Activated naive CD8-positive, alpha-beta T cell treated with anti-CD3 and anti-CD28 coated beads for 36 hours (primary cell): ENCODE results near the gene ZIC2. TPM values are rescaled to one million over a fixed set of nuclear protein-coding genes. Genes with fewer than 3 reads are reported as not detected.

Experiments used
- DNase-seq: peaks from one replicate; pipeline ENCODE4 v3.0.0; 2021
- H3K27ac Mint-ChIP-seq: one replicate; pipeline ENCODE4 v1.8.0; 2022; ENCODE audit warnings: mild to moderate bottlenecking, moderate library complexity, mixed read lengths
- H3K27me3 Mint-ChIP-seq: one replicate; pipeline ENCODE4 v1.8.0; 2022; ENCODE audit warnings: mild to moderate bottlenecking, mixed read lengths
- H3K36me3 Mint-ChIP-seq: one replicate; pipeline ENCODE4 v1.8.0; 2021; ENCODE audit warnings: mild to moderate bottlenecking, mixed read lengths
- H3K4me1 Mint-ChIP-seq: one replicate; pipeline ENCODE4 v1.8.0; 2021; ENCODE audit warnings: mixed read lengths
- H3K4me3 Mint-ChIP-seq: one replicate; pipeline ENCODE4 v1.8.0; 2022; ENCODE audit warnings: mild to moderate bottlenecking, moderate library complexity, mixed read lengths
- H3K9me3 Mint-ChIP-seq: one replicate; pipeline ENCODE4 v1.8.0; 2022; ENCODE audit warnings: mixed read lengths
- total RNA-seq, 2 experiments: library from RNA; stranded (reverse); gene quantifications; one replicate each; pipeline ENCODE4 v1.2.3, GENCODE V29; 2021

Gene ZIC2
- total RNA-seq, 2 experiments from 2014 or later = not detected

DNA sequence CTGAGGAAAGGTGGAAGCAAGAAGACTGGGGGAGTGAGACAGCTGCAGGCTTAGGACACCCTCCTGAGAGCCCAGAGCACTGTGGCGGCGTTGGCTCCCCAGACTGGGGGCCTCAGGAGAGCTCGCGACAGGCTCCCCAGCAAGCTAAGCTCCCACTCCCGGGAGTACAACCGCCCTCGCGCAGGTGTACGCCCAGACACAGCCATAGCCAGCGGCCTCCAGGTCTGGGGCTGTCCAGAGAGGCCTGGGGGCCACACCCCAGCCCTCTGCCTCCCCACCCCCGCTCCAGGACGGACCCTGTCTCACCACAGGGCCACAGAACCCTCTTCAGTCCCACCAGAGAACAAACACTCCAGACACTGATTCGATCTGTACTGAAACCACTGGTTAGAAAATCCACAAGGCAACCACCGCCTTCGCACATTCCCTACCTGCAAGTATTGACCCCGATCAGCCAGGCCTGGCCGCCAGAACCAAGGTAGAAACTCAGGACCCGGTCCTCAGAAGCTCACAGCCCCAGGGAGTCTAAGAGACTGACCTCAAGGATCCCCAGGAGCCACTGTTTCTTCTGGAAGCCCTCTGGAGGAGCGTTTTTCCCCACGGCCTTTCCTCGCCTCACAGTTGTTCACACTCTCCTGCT is 26.4 kb upstream of the ZIC2 start:
- Mint-ChIP-seq H3K4me3 (no peak overlapping the region), H3K36me3 (no peaks in the 10 kb centered on the region), H3K27me3 (peaks cover 90% of the 10 kb centered on the region), H3K4me1 (peaks cover 19% of the 10 kb centered on the region), H3K27ac (no peak overlapping the region), H3K9me3 (no peaks in the 10 kb centered on the region)
- DNase-seq = no peak

DNA sequence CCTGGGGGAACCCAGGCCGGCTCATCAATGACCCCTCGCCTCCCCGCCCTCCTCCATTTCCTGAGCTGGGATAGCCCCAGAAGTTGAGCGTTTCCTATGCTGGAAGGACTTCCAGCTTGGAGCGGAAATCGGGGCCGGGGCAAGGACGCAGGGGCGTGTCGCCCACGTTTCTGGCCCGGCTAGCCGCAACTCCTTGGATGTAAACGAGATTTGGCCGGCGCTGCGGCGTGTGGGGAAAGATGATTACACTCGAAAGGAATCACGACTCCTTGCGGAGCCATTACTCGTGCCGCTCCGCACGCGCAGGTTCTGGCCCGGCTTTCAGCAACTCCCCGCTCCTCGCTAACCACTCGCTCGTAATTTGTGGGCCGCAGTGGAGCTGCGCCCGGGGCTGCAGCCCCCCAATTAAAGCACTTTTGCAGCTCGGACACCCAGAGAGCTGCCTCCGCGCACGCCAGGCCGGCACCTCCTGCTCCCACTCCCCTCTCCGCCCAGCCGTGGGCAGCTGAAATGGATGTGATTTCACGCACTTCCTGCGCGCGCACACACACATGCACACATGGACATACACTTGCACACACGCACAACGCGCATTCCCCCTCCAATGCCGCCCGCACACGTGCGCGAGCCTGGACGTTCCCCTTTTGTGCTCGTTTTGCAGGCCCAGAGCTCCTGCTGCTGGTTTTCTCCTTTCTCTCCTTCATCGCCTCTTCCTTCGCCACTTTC is 25.7 kb upstream of the ZIC2 start:
- H3K36me3 Mint-ChIP-seq = no peaks in the 10 kb centered on the region
- DNase-seq = no peak
- peaks cover 21% of the 10 kb centered on the region for H3K4me1 Mint-ChIP-seq
- peaks cover 90% of the 10 kb centered on the region for H3K27me3 Mint-ChIP-seq
- no peak overlapping the region for H3K27ac Mint-ChIP-seq
- no peaks in the 10 kb centered on the region for H3K9me3 Mint-ChIP-seq
- H3K4me3 Mint-ChIP-seq = peak overlapping the region; percentile 22

DNA sequence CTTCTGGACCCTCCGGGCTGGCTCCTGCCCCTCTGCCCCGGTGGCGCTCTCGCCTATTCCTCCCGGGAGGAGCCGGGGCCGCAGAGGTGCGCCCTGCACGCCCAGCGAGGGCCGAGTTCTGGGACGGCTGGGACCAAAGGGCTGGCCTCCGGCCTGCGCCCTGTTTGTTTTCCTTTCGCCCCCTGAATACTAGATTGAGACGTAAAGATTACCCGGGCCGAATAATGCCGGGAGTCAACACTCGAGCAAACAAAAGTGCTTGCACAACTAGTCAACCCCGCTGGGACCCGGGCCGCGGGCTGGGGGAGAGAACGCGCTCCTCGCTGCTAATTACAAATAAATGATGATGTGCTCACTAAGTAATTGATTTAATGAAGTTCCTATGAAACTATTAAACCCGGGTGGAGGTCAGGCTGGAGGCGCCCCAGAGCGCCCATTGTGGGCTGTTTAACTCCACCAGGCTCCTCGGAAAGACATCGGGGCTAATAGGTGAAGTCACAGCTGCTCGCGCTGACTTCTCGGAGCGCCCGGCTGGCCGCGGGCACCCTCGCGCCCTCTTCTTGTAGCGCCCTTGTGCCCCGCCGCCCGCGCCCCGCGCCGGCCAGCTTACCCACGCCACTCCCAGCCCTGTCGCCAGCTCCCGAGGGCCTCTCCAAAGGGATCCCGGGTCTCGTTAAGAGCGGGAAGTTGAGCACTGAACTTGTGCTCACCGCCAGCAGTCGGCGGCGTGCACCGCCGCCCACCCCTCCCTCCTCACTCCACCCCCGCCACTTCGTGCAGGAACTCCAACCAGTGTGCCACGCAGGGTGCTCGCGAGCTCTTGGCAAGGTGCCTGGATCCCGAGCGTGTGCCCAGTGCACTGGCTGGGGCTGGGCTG is 24.9 kb upstream of the ZIC2 start:
- no peaks in the 10 kb centered on the region for H3K9me3 Mint-ChIP-seq
- no peak overlapping the region for H3K27ac Mint-ChIP-seq
- H3K4me3 Mint-ChIP-seq = peak overlapping the region; percentile 51
- peaks cover 22% of the 10 kb centered on the region for H3K4me1 Mint-ChIP-seq
- no peak for DNase-seq
- H3K27me3 Mint-ChIP-seq = peaks cover 93% of the 10 kb centered on the region
- no peaks in the 10 kb centered on the region for H3K36me3 Mint-ChIP-seq

DNA sequence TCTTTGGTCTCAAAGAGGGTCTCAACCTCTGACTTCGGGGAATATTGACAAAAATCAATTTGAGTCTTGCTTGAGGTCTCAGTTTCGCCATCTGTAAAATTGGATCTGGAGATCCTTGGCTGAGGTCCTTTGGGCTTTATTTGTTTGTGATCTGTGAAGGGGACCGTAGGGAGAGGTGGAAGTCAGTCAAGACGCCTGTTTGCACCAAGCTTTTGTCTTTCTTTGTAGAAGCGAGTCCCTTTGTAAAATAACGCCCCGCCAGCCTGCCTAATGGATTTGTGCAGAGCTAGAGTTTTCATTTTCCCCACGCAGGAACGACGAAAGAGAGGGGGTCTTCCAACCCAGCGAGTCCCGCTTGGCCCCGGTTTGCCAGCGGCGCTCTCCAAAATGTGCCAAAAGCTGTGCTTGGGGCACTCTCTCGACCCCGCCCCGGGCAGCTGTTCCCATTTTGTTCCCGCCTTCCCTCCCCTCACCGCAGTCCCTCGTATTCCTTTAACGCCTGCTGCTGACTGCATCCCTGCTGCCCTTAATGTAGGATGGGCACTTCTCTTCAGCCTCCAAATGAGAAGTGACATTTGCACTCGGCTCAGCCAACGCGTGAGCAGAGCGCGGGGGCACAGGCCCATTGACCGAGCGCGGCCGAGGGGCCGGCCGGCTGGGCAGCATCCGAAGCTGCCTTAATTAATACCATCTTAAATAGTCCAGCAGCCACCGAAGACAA is 23.0 kb upstream of the ZIC2 start:
- H3K9me3 Mint-ChIP-seq = no peaks in the 10 kb centered on the region
- H3K27me3 Mint-ChIP-seq = peaks cover 88% of the 10 kb centered on the region
- H3K4me1 Mint-ChIP-seq = peaks cover 22% of the 10 kb centered on the region
- H3K36me3 Mint-ChIP-seq = no peaks in the 10 kb centered on the region
- DNase-seq = no peak
- H3K4me3 Mint-ChIP-seq = no peak overlapping the region
- no peak overlapping the region for H3K27ac Mint-ChIP-seq

DNA sequence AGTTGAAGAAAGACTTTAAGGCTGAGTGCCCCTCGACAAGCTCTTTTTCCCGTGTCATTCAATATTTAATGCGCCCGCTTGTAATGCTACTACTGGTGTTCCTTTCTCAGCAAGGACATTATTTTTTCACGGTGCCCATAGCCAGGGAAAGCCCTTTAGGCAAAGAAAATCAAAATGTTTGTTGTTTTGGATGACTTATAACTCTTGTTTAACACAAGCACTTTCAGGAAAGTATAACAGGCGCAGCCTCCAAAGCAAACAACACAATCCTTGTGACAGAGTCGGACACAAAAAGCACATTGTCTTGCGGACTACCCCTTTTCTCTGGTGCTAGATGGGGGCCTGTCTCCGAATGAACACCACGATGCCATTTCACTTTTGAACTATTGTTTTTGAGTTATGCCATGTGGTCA is 22.5 kb upstream of the ZIC2 start:
- H3K36me3 Mint-ChIP-seq = no peaks in the 10 kb centered on the region
- no peak for DNase-seq
- peaks cover 88% of the 10 kb centered on the region for H3K27me3 Mint-ChIP-seq
- no peak overlapping the region for H3K27ac Mint-ChIP-seq
- H3K4me3 Mint-ChIP-seq = no peak overlapping the region
- peaks cover 22% of the 10 kb centered on the region for H3K4me1 Mint-ChIP-seq
- H3K9me3 Mint-ChIP-seq = no peaks in the 10 kb centered on the region

DNA sequence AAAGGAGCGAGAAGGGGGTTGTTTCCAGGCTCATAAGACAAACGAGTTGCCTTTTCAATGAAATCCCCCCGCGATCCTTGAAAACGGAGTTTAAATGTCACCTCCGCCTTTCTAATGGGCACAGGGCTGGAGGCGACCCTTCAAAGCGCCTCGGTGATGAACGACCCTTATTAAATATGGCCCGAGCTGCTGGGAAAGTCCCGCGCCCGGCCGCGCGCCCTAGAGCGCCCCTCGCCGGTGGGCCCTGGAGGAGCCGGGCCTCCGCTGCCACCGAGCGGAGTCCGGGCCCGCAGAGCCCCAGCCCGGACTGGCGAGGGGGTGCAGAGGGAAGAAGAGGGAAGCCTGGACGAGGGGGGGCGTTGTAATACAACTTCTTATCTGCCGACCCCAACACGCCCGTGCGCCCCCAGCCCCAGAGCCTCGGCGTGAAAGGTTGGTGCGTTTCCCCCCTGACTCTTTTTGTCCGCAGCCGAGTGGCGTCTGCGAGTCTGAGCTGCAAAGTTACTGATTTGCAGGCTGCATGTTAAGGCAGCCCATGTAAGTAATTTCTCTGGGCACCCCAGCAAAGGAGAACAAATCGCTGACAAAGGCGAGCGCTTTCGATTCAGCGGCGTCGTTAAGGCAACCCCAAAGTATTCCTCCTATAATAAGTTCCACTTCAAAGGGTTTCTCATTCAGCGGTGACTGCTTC is 21.9 kb upstream of the ZIC2 start:
- DNase-seq = no peak
- no peaks in the 10 kb centered on the region for H3K9me3 Mint-ChIP-seq
- peaks cover 22% of the 10 kb centered on the region for H3K4me1 Mint-ChIP-seq
- no peaks in the 10 kb centered on the region for H3K36me3 Mint-ChIP-seq
- H3K4me3 Mint-ChIP-seq = peak overlapping the region; percentile 40
- peaks cover 90% of the 10 kb centered on the region for H3K27me3 Mint-ChIP-seq
- no peak overlapping the region for H3K27ac Mint-ChIP-seq

DNA sequence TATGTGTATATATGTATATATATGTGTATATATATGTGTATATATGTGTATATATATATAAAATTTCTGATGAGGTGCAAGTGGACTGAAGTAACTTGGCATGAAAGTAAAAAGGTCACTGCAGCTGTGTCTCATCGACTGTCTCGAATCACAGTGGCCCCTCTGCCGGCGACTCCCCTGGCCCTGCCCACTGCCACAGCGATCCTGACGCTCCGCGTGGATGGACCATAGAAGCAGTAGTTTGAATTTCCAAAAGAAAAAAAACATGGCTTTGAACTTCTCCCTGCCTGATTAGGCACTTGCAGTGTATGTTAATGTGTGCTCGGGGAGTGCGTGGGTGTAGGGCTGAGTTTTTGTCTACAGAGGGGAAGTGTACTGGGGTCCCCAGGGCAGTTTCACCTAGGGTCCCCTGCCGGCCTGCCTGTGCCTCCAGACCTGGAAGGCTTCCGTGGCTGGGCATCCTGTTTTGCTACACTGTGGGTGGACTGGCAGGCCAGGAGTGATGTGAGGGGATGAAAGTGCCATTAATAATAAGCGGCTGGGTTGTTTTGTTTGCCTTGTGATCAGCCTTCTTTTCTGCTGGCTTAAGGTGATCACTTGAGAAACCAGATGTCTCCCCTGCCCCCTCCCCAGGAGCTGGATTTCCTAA is 20.8 kb upstream of the ZIC2 start:
- no peaks in the 10 kb centered on the region for H3K36me3 Mint-ChIP-seq
- no peak for DNase-seq
- peaks cover 22% of the 10 kb centered on the region for H3K4me1 Mint-ChIP-seq
- H3K27ac Mint-ChIP-seq = no peak overlapping the region
- H3K27me3 Mint-ChIP-seq = peaks cover 86% of the 10 kb centered on the region
- H3K9me3 Mint-ChIP-seq = no peaks in the 10 kb centered on the region
- no peak overlapping the region for H3K4me3 Mint-ChIP-seq

DNA sequence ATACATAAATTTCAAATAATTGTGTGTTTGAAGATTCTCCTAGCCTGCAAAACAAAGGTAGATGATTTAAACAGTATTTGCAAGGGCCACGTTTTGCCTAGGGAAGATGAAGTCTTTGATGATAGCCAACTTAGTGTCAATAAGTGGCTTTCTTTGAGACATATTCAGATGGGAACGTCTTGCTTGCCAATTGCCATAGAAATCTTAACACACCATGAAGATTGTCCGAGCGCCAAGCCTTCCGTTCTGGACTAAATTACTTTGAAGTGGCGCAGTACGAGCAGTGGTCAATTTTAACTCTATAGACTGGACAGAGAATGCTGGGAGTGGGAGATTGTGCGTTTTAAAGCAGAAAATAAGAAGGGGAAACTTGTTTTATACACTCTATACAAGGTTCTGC is 19.9 kb upstream of the ZIC2 start:
- Mint-ChIP-seq H3K4me1 (peaks cover 20% of the 10 kb centered on the region), H3K9me3 (no peaks in the 10 kb centered on the region), H3K36me3 (no peaks in the 10 kb centered on the region), H3K27ac (no peak overlapping the region), H3K27me3 (peaks cover 86% of the 10 kb centered on the region), H3K4me3 (no peak overlapping the region)
- no peak for DNase-seq

DNA sequence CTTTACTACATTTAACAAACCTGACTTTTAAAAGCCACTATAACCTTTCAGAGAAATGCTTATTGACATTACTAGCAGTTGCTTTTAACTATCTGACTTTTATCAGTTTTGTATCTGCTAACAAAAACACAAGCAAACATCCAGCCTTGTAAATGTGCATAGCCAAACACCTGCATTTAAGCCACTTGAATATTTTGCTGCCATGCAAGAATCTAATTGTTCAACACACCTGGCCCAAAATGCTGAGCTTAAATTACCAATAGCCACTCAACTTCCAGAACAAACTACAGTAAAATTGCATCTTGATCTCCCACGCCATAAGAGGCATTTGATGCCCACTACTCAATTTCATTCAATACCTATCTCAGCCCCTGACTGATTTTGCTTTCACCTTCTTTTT is 19.3 kb upstream of the ZIC2 start:
- H3K4me1 Mint-ChIP-seq = peaks cover 19% of the 10 kb centered on the region

DNA sequence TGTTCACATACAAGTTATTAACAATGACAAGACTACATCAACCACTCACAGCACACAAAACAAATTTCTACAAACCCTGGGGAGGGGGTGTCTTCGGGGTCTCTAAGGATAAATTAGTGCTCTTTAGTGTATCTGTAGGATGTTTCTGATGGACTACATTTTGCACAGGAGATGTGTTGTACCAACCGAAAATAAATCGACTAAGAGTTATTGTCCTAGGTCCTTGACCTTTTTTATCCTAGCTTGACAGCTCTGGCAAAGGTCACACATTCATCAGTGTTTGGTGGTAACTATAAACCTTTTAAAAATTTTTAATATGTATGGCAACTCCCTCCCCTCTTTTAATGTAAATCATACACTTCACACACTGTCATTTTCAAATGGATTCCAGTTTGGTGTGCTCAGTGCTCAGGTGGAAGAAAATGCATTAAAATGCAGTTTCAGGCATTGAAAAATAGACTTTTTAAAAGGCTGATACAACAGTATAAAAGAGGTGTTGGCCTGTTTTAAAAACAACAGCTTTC is 17.7 kb upstream of the ZIC2 start:
- Mint-ChIP-seq H3K27me3 (peaks cover 81% of the 10 kb centered on the region), H3K36me3 (peaks cover 2% of the 10 kb centered on the region), H3K4me1 (peaks cover 15% of the 10 kb centered on the region), H3K4me3 (no peak overlapping the region), H3K9me3 (no peaks in the 10 kb centered on the region), H3K27ac (no peak overlapping the region)
- no peak for DNase-seq

More for the DNA sequence above, 19.3 kb upstream of the ZIC2 start:
- Mint-ChIP-seq H3K9me3 (no peaks in the 10 kb centered on the region), H3K27me3 (peaks cover 85% of the 10 kb centered on the region), H3K27ac (no peak overlapping the region), H3K36me3 (no peaks in the 10 kb centered on the region), H3K4me3 (no peak overlapping the region)
- DNase-seq = no peak

DNA sequence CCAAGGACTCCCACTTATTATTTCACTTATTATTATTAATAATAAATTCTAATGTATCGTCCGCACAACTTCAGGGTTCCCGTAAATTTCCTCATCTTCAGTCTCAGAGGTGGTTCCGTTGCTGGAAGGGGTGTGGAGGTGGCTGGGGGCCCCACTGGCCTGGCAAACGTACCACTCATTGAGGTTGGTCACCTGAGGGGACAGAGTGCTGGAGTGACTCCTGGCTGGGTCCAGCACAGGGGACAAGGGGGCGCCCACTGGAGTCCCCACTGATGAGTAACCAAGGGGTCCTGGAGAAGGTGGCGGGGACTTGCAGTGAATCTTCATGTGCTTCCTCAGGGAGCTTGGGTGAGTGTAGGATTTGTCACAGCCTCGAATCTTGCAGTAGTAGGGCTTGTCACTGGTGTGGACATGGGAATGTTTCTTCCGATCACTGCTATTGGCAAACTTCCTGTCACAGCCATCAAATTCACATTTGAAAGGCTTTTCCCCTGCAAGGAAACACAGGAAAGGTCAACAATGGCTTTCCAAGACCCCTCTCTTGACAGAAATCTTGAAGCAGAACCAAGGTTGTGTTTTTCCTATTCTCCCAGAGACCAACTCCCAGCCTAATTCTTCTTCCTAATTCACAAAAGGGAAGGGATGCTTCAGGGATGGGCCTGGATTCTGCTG is 16.1 kb upstream of the ZIC2 start:
- Mint-ChIP-seq H3K4me3 (no peak overlapping the region), H3K9me3 (no peaks in the 10 kb centered on the region), H3K27me3 (peaks cover 81% of the 10 kb centered on the region), H3K4me1 (peaks cover 20% of the 10 kb centered on the region), H3K27ac (no peak overlapping the region), H3K36me3 (peaks cover 5% of the 10 kb centered on the region)
- no peak for DNase-seq

DNA sequence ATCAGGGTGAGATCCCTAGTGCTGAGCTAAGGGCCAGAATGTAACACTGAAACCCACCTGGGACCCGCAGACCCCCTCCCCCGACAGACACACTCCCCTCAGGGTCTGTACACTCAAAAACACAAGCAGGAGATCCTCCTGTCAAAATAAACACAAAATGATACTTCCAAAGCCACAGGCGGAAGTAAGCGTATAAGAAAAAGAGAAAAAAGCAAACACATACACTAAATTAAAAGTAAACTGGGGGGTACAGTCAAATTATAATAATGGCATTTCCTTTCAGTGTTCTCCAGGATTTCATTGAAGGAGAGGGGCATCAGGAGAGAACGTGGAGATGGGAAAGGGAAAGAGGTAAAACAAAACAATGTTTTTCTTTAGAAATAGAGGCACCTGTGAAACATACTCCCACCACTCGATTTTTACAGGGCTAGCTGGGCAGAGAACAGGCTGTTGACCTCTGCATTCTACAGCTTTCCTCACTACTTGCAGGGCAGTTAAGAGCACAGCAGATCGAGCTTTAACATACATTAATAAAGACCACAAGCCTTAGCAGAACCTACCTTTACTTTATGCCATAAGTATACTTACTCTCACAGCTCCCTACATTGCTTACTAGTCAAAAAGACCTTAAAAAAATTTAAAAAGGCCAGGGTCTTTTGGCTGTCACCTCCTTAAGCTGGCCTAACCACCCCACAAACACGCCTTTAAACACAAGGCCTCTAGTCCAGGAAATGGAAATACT is 15.3 kb upstream of the ZIC2 start:
- peaks cover 16% of the 10 kb centered on the region for H3K4me1 Mint-ChIP-seq
- no peak overlapping the region for H3K4me3 Mint-ChIP-seq
- no peak for DNase-seq
- H3K9me3 Mint-ChIP-seq = no peaks in the 10 kb centered on the region
- peaks cover 5% of the 10 kb centered on the region for H3K36me3 Mint-ChIP-seq
- H3K27ac Mint-ChIP-seq = no peak overlapping the region
- peaks cover 74% of the 10 kb centered on the region for H3K27me3 Mint-ChIP-seq

DNA sequence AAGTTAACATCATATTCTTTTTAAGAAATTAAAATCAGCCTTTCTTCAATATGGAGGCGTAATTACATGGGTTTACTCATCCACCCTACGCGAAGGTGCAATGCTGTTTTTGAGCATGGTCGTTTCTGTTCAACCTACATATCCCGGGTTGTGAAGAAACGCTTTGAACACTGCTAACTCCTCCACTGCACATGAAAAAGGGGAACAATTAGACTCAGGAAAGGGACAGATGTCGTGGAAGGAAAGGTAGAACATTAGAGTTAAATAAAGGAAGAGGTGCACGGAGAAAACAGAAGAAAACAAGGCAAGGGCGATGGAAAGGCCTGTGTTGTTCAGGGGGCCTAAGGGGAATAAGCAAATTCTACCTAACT is 14.1 kb upstream of the ZIC2 start:
- Mint-ChIP-seq H3K4me3 (no peak overlapping the region), H3K4me1 (peaks cover 21% of the 10 kb centered on the region), H3K27me3 (peaks cover 73% of the 10 kb centered on the region), H3K27ac (peak overlapping the region; percentile 21), H3K36me3 (peaks cover 5% of the 10 kb centered on the region), H3K9me3 (peaks cover 4% of the 10 kb centered on the region)
- DNase-seq = no peak
